ENCODE results near the gene RAP2B.

GRCh38 chr3:153219146-153219545 is 57.1 kb downstream of the RAP2B start:
- TF ChIP-seq POLR2A (IDR thresholded peaks at IDR 0.05; ENCODE audit: low read depth, low read length) (no peak), TAF1 (IDR thresholded peaks at IDR 0.05; ENCODE audit: borderline replicate concordance, low read depth, low read length) (no peak), POLR2AphosphoS5 (IDR thresholded peaks at IDR 0.05; ENCODE audit: low read depth, low read length) (no peak)
